OCI-LY3 (cell line): Measurements from ENCODE around the gene NUMA1.

ENCODE experiments used
- H2AFZ ChIP-seq: fragments of 200-600, 300-600 bp; shearing (Covaris generic); 2 replicates; pipeline ENCODE4 v1.6.0; 2014; ENCODE audit warnings: antibody characterized with exemption, low read depth, low read length
- H3K27ac ChIP-seq: fragments of 200-600, 300-600 bp; sonication (generic); 2 replicates; pipeline ENCODE4 v1.5.1; 2014; ENCODE audit warnings: mild to moderate bottlenecking, low read length, moderate library complexity, mixed read lengths
- H3K27me3 ChIP-seq: fragments of 200-600, 300-600 bp; sonication (generic); 2 replicates; pipeline ENCODE4 v1.6.1; 2014; ENCODE audit warnings: low read depth, low read length, mixed read lengths
- H3K36me3 ChIP-seq: fragments of 200-600, 300-600 bp; sonication (generic); replicated peaks from 2 replicates; pipeline ENCODE3; 2014; ENCODE audit warnings: low read depth, low read length, mixed read lengths
- H3K4me1 ChIP-seq: fragments of 300-600, 200-600 bp; sonication (generic); 2 replicates; pipeline ENCODE4 v1.6.1; 2014; ENCODE audit warnings: low read length, mixed read lengths
- H3K4me2 ChIP-seq: fragments of 200-600, 300-600 bp; sonication (generic); 2 replicates; pipeline ENCODE4 v1.6.1; 2014; ENCODE audit warnings: low read length, mixed read lengths
- H3K4me3 ChIP-seq: fragments of 300-600, 200-600 bp; sonication (generic); 2 replicates; pipeline ENCODE4 v1.5.1; 2014; ENCODE audit warnings: antibody characterized with exemption, mild to moderate bottlenecking, low read length, moderate library complexity
- H3K79me2 ChIP-seq: fragments of 300-600, 200-600 bp; shearing (Covaris generic); 2 replicates; pipeline ENCODE4 v1.6.1; 2014; ENCODE audit warnings: mild to moderate bottlenecking, low read length, mixed read lengths
- H3K9ac ChIP-seq: fragments of 300-600, 200-600 bp; shearing (Covaris generic); 2 replicates; pipeline ENCODE4 v1.6.0; 2014; ENCODE audit warnings: mild to moderate bottlenecking, low read length, moderate library complexity
- H3K9me3 ChIP-seq: fragments of 200-600, 300-600 bp; shearing (Covaris generic); 2 replicates; pipeline ENCODE4 v1.6.1; 2014; ENCODE audit warnings: low read length, mixed read lengths; ENCODE audit not compliant: insufficient read depth
- H4K20me1 ChIP-seq: fragments of 200-600, 300-600 bp; sonication (generic); 2 replicates; pipeline ENCODE4 v1.6.1; 2016; ENCODE audit warnings: low read length, mixed read lengths; ENCODE audit not compliant: insufficient read depth
- CTCF ChIP-seq: fragments of 200-600, 300-600 bp; sonication (generic); IDR thresholded peaks from 2 replicates; pipeline ENCODE4 v1.5.1; 2014; ENCODE audit warnings: antibody characterized with exemption, low read length, low read depth
- EZH2phosphoT487 ChIP-seq: fragments of 200-600 bp; shearing (Covaris generic); IDR thresholded peaks from 2 replicates; pipeline ENCODE4 v1.6.1; 2018; ENCODE audit warnings: antibody characterized with exemption, mixed run types, low read depth

NUMA1 gene

GRCh38 chr11:71998061-71998460, 82.3 kb downstream of the NUMA1 start:
- peaks cover 39% of the 10 kb centered on the region for H3K36me3 ChIP-seq
- H3K27me3 ChIP-seq, result no peaks in the 10 kb centered on the region
- H3K4me3 ChIP-seq, result no peak overlapping the region
- H3K79me2 ChIP-seq, result peaks cover 3% of the 10 kb centered on the region; the same call in 1 of the 2 replicates
- H3K4me2 ChIP-seq, result peak overlapping the region; percentile 67
- no peak for TF ChIP-seq CTCF
- TF ChIP-seq EZH2phosphoT487, result no peak
- no peaks in the 10 kb centered on the region for H4K20me1 ChIP-seq
- H3K9ac ChIP-seq, result peak overlapping the region; percentile 56; the same call in 1 of the 2 replicates
- peaks cover 53% of the 10 kb centered on the region for H3K4me1 ChIP-seq
- H3K9me3 ChIP-seq, result no peaks in the 10 kb centered on the region
- peak overlapping the region; percentile 65 for H3K27ac ChIP-seq
- no peak overlapping the region for H2AFZ ChIP-seq

- H3K36me3 ChIP-seq, result peaks cover 38% of the 10 kb centered on the region
- no peaks in the 10 kb centered on the region for H3K27me3 ChIP-seq
- H3K4me3 ChIP-seq, result no peak overlapping the region
- H3K79me2 ChIP-seq, result peaks cover 6% of the 10 kb centered on the region; the same call in 1 of the 2 replicates
- H3K9ac ChIP-seq, result no peak overlapping the region; the same call in 1 of the 2 replicates
- H3K27ac ChIP-seq, result peak overlapping the region; percentile 65
- no peak overlapping the region for H3K4me2 ChIP-seq
- H2AFZ ChIP-seq, result no peak overlapping the region
- no peaks in the 10 kb centered on the region for H4K20me1 ChIP-seq
- no peak for TF ChIP-seq CTCF
- no peak for TF ChIP-seq EZH2phosphoT487
- H3K4me1 ChIP-seq, result peaks cover 58% of the 10 kb centered on the region
- H3K9me3 ChIP-seq, result no peaks in the 10 kb centered on the region
Measured at GRCh38 chr11:71997594-71997993, 82.7 kb downstream of the NUMA1 start.

- Histone ChIP-seq H3K9me3 (no peaks in the 10 kb centered on the region), H3K79me2 (peaks cover 6% of the 10 kb centered on the region; the same call in 1 of the 2 replicates), H4K20me1 (no peaks in the 10 kb centered on the region), H2AFZ (no peak overlapping the region), H3K4me1 (peaks cover 64% of the 10 kb centered on the region), H3K4me3 (no peak overlapping the region), H3K27ac (no peak overlapping the region), H3K27me3 (no peaks in the 10 kb centered on the region), H3K4me2 (no peak overlapping the region), H3K36me3 (peaks cover 31% of the 10 kb centered on the region), H3K9ac (no peak overlapping the region)
- TF ChIP-seq CTCF (no peak), EZH2phosphoT487 (no peak)
Measured at GRCh38 chr11:71996946-71997345, 83.4 kb downstream of the NUMA1 start.

- Histone ChIP-seq H3K27me3 (no peaks in the 10 kb centered on the region), H3K27ac (no peak overlapping the region), H3K9me3 (no peaks in the 10 kb centered on the region), H3K36me3 (peaks cover 28% of the 10 kb centered on the region), H3K4me1 (peaks cover 68% of the 10 kb centered on the region), H3K9ac (no peak overlapping the region), H3K4me3 (no peak overlapping the region), H3K79me2 (peaks cover 6% of the 10 kb centered on the region; the same call in 1 of the 2 replicates), H4K20me1 (no peaks in the 10 kb centered on the region), H3K4me2 (no peak overlapping the region), H2AFZ (no peak overlapping the region)
- TF ChIP-seq EZH2phosphoT487 (no peak), CTCF (no peak)
Measured at GRCh38 chr11:71996517-71996916, 83.8 kb downstream of the NUMA1 start.
